NCI-H446 (cell line): ENCODE measurements around the gene FOS.
A peak's percentile ranks its signal among the peaks of the same experiment; 100 is the strongest.

ENCODE experiments used
- DNase-seq, 2 experiments: peaks; one replicate each; lab custom pipeline; 2025; lab: John Stamatoyannopoulos, UW

FOS gene

DNA sequence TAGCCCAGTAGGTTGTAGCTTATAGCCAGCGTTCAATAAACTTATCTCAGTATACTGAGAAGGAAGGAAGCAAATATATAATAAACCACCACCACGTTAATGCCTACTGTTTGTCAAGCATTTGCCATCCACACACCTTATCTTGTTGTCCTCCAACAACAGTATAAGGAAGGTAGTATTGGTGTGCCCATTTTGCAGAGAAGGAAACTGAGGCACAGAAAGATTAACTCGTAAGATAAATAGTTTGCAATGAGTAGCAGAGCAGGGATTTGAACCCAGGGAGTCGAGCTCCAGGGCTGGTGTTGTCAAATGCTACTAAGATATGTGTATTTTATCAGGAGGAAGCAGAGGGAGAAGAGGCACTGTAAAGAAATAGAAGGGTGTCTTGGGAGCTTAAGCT is 27.8 kb upstream of the FOS start:
- no peak for DNase-seq

DNA sequence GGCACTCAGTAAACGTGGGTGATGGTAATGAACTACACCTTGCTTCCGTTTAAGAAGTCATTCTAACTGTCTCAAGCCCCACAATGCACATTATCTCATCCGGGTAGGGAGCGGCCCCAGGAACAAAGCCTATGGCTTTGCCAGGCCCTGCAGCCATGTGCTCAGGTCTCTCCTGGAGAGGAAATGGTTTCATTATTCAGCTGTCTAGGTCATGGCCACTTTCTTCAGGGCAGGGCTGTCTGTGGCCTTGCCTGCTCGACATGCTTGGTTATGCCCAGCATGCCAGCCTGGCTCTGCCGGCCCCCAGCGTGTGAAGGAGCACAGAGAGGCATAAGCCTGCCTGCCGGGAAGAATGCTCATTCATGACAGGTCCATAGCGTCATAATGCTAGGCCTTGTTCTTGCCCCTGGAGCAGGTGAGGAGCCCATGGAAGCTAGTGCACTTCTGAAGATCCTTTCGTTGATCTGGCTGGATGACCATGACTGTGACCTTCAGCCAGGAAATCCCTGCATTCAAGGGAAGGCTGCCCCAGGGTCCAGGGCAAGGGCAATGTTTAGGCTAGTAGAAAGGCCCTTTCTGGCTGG is 26.3 kb upstream of the FOS start:
- no peak for DNase-seq

DNA sequence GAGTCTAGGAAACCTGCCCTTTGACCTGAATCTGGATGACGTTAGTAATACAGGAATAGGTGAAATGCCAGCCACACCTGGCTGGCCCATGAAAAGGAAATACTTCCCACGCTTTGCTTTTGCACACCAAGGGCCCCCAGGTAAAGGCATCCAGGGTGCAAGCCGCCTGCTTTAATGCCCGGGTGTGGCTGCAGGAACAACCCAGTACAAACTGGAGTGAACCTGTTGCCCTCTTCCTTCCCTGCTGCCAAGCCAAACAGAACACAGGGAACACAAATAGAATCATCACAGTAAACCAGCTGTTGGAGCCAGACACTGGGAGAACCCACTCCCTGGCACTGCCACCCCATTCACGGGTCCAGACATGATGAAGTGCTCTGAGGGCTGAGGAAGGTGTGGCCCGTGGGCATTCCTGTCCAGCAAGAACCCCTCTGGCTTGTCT is 24.2 kb upstream of the FOS start:
- DNase-seq = no peak

DNA sequence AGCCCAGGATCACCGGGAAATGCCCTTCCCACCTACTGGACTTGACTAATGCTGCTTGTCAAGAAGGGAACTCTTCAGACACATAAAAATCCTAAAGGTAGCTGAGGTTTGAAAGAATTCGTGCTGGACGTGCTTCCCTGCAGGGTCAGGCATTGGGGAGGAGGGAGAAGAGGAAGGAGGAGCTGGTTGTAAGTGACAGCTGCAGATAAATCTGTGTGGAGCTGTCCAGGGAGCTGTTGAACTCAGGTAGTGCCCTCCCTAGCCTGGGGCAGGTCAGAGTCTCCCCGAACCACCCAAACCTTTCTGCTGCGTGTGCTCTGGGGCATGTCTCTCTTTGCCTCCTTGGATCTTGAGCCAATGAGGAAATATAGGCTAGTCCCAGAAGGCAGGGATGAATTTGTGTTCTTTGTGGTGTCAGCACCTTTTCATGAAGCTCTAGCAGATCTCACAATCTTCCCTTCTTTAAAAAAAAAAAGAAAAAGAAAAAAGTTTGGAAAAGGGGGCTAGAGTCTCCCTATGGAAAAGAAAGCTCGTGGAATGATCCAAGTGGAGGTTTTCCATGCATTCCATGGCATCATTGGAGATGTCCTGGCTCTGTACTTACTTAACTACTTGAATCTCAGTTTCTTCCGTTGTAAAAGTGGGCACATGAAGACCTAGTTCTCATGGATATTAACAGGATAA is 23.6 kb upstream of the FOS start:
- DNase-seq = no peak

DNA sequence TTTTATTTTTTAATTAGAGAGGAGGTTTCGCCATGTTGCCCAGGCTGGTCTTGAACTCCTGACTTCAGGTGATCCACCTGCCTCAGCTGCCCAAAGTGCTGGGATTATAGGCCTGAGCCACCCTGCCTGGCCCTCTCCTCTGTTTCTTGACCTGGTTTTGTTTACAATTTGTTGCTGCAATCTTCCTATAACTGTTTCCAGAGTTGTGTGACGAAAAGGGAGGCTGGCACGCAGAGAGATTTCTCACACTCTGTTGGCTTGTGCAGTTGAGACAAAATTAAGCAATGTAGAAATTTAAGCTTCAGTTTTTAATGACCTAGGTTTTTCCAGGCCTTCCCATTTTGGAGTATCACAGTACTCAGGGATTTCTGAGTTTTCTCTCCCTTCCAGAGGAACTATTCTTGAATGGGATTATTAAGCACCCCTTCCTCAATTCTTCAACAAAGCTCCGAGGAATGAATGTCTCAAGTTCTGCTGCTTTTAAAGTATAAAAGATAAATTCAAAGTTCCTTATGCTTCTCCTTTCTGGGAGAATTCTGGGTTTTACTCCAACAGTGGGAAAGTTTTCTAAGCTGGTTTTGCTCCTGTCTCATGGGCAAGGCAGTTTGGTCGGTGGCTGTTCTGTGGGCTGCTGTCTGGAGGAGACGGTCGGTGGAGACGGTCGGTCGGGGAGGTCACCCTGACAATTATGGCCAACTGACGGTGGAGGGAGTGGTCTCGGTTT is 20.4 kb upstream of the FOS start:
- DNase-seq = no peak

DNA sequence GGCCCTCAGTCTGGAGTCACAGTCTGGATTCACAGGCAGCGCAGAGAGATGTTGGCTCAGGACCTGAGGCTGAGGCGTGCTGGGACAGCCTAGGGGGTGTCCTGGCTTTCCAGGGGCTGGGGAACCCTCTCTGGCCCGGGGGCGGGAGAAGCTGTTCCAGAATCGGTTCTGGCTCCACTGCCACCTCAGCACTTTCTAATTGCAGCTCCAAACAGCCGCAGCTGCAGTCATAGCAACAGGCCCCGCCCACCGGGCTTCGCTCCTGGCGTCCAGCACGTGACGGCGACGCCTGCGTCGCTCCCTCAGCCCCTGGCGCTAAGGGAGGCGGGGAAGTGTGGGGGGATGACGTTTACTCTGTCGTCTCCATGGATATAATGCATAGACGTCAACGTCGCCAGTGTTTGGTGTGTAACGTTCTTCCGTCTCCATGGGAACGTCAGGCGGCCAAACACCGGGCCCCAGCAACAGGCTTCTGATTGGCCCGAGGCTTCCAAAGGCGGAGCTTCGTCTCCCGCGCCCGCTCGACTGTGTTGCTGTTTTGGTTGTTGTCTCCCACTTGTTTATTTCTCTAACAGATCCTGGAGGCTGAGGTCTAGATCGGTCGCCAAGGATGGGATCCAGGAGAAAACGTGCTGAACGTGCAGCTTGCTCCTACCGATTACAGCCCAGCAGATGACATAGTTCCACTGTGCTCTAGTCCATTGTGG is 19.7 kb upstream of the FOS start:
- peak; percentile 99 for DNase-seq

DNA sequence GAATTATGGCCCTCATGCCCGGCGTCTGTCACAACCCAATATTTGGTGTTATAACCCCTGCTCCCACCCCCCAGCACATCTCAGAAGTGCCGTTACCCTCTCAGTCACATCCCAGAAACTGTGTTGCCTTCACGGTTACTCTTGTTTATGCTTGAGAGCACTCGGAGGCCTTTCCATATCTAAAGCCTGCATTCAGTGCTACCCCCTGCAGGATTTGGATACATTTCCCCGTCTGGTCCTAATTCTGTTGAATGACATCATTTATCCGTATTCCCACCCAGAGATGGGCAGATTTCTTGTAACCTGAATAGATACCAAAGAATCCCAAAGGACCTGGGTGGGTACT is 19.1 kb upstream of the FOS start:
- peak; percentile 41 to 84 for DNase-seq

DNA sequence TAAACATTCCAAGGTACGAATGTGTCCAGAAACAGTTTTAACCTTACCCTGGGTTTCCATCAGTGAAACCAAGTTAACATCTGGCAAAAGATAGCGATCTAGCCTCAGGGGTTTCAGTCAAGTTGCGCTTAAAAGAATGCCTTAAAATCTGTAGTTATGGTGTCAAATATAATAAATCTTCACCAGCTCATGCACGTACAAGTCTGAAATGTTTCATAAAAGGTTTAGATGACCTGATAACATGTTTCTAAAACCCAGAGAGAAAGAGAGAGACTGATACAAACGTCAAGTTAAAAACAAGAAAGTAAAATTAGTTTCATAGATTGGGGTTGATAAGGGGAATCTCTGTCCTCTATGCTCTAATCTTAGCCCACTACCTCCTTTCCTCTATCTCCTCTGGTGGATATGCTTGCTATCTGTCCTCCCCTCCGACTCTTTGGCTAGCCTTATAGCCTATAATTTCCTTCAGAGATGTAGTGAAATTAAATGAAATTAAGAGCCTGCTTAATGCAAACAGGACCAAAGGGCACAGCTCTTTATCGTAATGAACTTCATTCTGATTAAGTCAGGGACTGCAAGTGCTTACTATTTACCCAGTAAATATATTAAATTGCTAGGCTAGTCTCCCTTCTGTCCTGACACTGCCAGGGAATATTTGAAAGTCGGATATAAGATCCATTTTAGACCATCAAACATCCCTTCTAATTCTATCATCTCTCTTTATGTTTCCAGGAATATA is 18.4 kb upstream of the FOS start:
- no peak for DNase-seq

DNA sequence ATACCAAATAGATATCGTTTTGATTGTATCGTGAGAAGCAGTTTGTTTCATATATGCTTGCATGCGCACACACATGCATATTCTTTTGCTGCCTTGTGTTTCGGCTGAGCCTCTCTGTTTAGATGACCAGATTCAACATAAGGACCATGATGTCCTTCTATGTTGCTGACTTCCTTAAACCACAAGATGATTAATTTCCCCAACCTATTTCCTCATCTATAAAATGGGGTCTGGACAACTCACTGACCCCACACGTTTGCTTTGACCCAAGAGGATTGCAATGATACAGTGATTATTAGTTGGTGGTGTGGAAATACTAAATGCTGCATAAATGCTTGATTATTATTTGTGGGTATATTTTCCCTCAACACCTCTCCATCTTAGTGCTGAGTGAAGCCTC is 16.8 kb upstream of the FOS start:
- DNase-seq = no peak

DNA sequence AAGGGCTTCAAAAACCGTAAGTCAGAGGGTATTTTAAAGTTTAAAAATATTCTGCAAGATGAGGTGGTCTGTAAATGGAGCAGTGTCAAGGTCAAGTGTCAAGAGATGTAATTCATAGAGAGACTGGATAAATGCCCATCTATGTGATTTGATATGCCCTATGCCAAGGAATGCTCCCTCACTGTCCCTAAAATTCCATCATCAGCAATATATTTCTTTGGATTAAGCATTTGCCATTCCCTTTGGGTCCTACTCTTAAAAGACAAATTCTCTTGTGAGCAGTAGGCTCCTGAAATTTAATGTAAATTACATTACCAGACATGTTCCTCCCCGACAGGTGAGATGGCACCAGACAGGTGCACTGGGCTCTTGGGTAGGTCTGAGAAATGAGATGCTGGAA is 16.0 kb upstream of the FOS start:
- DNase-seq = no peak

DNA sequence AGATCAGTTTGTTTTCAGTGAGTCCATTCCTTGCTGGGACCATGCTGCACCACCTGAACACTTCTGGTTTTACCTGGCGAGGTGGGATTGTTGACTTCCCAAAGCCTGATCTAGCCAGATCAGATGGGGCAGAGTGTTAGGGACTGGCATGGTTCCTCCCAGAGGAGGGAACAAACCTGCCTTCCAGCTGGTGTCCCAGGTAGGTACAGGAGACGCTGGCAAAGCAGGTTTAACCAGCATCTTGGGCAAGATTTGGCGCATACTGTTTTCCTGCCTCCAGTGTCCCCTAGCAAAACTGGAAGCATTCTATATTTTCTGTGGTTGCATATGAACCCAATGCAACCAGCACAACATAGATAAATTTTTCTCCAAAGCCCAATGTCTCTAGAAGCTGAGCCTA is 14.6 kb upstream of the FOS start:
- DNase-seq = no peak

DNA sequence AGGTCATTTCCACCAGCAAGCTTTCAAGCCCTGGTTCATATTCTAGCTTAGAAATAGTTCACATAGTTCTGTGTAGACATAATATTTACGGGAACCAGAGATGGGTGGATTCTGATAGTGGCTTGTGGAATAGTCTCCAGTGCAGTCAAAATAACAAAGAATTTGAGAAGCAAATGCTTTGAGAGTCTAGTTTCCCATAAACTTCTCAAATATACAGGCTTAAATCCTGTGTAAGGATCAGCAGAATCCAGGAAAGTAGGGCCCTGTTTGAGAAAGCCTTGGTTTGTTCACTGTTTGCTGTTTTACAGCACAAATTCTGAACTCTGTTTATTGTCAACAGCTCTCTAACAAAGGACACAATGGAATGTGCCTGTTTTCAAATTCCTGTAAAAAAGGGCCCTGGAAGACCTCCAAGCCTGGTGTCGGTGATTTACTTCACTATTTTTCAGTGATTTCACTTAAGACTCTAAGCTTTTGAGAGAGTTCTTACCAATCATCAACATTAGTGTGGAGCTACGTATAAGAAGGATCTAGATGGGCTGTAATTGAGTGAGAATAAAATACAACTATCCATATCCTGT is 11.4 kb upstream of the FOS start:
- no peak for DNase-seq

DNA sequence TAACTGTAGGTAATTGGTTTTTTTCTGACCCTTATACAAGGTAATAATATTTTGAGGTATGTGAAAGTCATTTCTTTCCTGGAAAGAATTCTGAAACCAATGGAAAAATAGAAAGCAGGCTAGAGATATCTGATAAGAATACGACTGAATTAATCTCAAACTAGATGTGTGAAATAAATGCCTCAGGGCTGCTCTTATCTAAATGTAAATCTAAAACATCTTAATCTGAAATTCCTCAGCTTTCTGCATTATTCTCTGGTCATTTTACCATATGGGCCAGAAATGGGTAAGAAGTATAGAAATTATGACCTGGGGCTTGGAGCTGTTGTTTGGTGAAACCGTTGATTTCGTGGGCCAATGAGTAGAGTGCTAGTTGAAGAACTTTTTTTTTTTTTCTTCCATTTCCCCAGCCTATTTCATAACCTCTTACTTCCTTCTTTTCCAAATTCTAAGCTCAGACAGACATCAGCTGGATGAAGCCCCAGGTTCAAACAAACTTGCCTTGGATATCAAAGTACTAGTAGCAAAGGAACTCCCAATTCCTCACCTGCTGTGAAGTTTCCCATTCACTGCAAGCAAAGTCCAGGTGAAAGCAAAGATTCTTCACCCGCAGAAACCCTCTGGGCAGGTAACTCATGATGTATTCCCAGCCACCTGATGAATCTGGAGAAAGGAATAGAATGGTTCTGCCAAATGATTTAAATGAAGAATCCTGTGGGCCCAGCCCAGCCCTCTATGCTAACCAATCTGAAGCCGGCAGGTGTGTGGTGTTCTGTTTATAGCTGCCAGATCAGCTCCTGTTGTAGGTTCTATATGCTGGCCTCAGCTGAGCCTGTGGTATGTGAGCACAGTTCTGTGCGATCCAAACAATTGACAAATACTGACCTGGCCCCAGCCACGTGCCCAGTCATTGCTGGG is 9.7 kb upstream of the FOS start:
- no peak for DNase-seq

DNA sequence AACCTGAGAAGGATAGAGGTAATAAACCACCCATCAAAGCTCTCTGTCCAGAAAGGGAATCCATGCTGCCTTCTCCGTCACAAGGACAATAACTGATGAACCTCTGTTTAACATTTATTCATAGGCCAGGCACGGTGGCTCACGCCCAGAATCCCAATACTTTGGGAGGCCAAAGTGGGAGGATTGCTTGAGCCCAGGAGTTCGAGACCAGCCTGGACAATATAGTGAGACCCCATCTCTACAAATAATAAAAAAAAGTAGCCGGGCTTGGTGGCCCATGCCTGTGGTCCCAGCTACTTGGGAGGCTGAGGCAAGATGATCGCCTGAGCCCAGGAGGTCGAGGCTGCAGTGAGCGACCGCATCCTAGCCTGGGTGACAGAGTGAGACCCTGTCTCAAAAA is 7.1 kb upstream of the FOS start:
- no peak for DNase-seq

DNA sequence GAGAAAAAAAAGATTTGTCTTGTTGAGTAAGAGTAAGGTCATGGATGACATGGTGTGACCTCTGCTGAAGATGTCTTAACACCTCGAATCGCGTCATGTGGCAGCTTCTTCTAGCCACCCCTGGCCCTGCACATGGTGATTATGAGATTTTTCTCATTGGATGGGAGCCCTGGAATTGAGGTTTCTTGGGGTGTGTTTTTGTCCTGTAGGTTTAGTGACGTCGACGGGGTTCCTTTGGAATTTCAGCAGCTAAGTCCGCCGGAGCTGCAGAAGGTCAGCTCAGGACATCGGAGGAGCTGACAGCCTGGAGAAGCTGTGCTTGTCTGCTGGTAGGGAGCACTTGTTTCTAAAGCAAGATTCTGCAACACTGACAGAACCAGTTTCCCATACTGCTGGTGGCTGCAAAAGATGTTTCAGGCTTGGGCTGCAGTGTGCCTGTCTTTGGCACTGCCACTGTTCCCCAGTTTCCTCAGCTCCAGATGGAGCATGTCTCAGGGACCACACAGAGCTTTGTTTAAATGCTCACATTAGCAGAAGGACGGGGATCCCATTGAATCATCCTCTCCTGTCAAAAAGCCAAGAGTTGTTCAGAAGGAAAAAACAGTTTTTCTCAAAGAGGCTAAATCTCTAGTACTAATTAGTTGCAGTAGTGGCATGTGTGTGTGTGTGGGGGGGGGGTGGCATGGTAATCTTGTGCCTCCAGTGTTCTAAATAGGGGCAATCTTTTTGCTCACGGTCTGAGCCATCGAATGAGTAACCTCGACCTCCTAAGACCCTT is 5.2 kb upstream of the FOS start:
- DNase-seq = no peak

DNA sequence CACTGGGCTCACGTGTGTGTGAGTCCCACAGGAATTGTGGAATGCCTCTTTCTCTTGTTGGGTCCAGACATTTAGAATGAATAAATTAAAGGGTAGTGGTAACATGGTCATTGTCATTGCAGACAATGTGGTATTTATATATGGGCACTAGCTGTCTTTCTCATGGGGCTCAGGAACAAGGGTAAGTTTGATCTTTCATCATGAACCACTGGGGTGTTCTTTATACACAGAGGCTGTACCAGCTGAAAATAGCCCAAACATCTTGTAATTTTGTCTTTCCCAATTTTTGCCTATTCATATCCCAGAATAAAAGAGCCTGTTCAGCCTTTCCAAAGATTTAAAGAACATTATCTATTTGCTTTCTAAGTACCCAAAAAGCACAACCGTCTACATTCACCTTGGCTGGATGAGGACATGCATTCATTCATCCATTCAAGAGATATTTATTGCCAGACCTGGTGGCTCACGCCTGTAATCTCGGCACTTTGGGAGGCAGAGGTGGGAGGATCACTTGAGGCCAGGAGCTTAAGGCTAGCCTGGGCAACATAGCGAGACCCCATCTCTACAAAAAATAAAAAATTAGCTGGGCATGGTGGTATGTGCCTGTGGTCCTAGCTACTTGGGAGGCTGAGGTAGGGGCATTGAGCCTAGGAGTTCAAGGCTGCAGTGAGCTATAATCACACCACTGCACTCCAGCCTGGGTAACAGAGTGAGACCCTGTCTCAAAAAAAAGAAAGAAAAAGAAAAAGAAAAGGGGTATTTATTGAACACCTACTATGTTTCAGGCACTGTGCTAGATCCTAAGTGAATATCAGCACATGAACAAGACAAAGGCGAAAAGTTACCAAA is 4.4 kb upstream of the FOS start:
- DNase-seq = no peak

DNA sequence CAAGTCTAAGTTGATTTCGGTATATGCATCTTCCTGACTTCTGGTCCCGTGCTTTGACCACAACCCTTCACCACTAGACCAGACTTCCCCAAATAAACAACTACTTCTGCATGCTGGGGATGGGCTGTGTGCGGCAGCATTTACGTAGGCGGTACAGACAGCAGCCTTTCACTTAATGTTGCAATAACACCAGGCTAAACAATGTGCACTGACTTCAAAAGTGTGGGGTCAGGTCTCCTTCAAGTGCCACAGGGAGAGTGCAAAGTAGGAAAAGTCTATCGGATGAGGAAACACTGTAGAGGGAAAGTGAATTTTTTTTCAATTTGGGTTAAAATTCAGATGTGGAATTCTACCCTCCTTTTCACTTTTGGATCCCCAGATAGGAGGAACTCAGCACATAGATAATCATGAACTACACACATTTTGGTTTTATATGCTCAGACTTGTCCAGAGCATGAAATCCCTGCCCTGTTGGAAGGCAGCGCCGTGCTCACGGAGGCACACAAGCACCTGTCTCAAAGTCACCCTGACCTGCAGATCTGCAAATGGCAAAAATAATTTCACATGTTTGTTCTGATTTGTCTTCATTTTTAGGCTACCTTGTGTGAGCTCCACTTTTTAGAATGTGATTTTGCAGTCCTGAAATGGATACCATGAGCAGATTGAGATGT is 3.6 kb upstream of the FOS start:
- no peak for DNase-seq

DNA sequence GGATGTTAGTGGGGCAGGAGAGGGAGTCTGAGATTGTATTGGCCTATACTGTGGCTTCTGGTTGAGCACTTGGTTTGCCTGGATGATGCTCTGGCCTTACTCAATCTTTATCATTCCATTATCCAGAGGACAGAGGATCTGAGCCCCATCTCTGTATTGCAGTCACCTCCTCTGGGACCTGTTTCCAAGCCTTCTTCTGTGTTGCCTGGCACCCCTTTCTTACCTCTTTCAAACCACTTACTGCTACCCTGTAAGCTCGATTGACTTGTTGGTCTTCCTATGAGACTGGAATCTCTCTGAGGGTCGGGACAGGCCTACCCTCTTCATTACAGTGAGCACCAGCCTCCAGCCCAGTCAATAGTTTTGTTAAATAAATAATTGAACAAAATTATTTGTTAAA is 3.0 kb upstream of the FOS start:
- no peak for DNase-seq
